Renal cortical epithelial cell (primary cell): ENCODE results near the gene KRT4. TPM values are rescaled to one million over a fixed set of nuclear protein-coding genes. Genes with fewer than 3 reads are reported as not detected.
"Not testable (repeated sequence)": the region's sequence is repeated elsewhere in the genome, so short reads cannot be mapped to it uniquely, and the experiment has no call there.

Experiments used
- DNase-seq: peaks from one replicate; pipeline ENCODE4 v3.0.0-alpha.2; 2011; ENCODE audit warnings: low read depth
- total RNA-seq: library from RNA; depleted of rRNA; stranded (reverse); fragments of >200 nt; gene quantifications from 2 replicates; pipeline ENCODE4 v1.2.3, GENCODE V29; 2014

KRT4 gene
- total RNA-seq, 1 donor from 2014 or later: not detected

- DNase-seq: no peak
Measured at GRCh38 chr12:52772772-52773171, 41.1 kb downstream of the KRT4 start.

- no peak for DNase-seq
Measured at GRCh38 chr12:52772188-52772587, 41.7 kb downstream of the KRT4 start.

GRCh38 chr12:52771505-52771904, 42.4 kb downstream of the KRT4 start:
- DNase-seq: no peak

- no peak for DNase-seq
Measured at GRCh38 chr12:52771088-52771487, 42.8 kb downstream of the KRT4 start.

GRCh38 chr12:52769946-52770345, 44.0 kb downstream of the KRT4 start:
- no peak for DNase-seq

- no peak for DNase-seq
Measured at GRCh38 chr12:52769354-52769753, 44.6 kb downstream of the KRT4 start.

GRCh38 chr12:52768479-52769200, 45.3 kb downstream of the KRT4 start:
- no peak for DNase-seq

- DNase-seq: no peak
Measured at GRCh38 chr12:52767427-52767826, 46.5 kb downstream of the KRT4 start.

- no peak for DNase-seq
Measured at GRCh38 chr12:52767020-52767379, 46.9 kb downstream of the KRT4 start.

- DNase-seq: no peak
Measured at GRCh38 chr12:52766351-52767019, 47.4 kb downstream of the KRT4 start.

- no peak for DNase-seq
Measured at GRCh38 chr12:52765702-52766101, 48.2 kb downstream of the KRT4 start.

- no peak for DNase-seq
Measured at GRCh38 chr12:52763991-52764390, 49.9 kb downstream of the KRT4 start.

GRCh38 chr12:52763036-52763659, 50.8 kb downstream of the KRT4 start:
- DNase-seq: no peak

- no peak for DNase-seq
Measured at GRCh38 chr12:52761802-52762201, 52.1 kb downstream of the KRT4 start.

- DNase-seq: not testable (repeated sequence)
Measured at GRCh38 chr12:52761218-52761617, 52.7 kb downstream of the KRT4 start.

- no peak for DNase-seq
Measured at GRCh38 chr12:52760623-52761022, 53.3 kb downstream of the KRT4 start.

GRCh38 chr12:52759695-52760094, 54.2 kb downstream of the KRT4 start:
- DNase-seq: no peak

GRCh38 chr12:52759218-52759617, 54.7 kb downstream of the KRT4 start:
- DNase-seq: no peak

- no peak for DNase-seq
Measured at GRCh38 chr12:52757449-52758176, 56.3 kb downstream of the KRT4 start.
